SH-SY5Y (cell line): ENCODE measurements around the gene HTT.

Experiments
- GATA2 ChIP-seq: IDR thresholded peaks from 2 replicates; pipeline ENCODE4 v1.6.1; 2011; ENCODE audit warnings: mild to moderate bottlenecking, low read depth, low read length
- GATA3 ChIP-seq: IDR thresholded peaks from 2 replicates; pipeline ENCODE4 v1.6.1; 2011; ENCODE audit warnings: low read depth, mild to moderate bottlenecking, low read length, moderate library complexity

GRCh38 chr4:3121110-3121509, 46.6 kb downstream of the HTT start:
- no peak for TF ChIP-seq GATA2
- no peak for TF ChIP-seq GATA3
